ENCODE measurements around the gene PIGA.
"Not testable (repeated sequence)": the region's sequence is repeated elsewhere in the genome, so short reads cannot be mapped to it uniquely, and the experiment has no call there.

PIGA gene

DNA sequence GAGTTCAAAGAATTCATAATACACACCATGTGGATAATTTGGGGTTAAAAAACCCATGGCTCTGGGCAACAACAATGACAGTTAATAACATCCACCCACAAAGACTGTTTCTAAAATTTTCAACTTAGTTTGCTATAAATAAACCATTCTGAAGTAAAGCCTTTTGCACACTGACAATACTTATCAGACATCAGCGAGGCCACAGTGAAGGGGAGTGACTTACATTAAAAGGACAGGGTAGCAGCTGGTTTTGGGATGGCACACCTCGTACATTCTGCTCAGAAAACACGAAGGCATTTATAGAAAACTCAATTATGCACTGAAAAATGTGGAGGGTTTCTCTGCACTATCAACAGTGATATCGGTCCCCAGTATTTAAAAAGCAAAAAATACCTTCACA is 15.0 kb downstream of the PIGA start:
- DNase-seq: no peak

- DNase-seq: no peak
These were observed 16.2 kb downstream of the PIGA start for GRCh38 chrX:15319075-15319474.

DNA sequence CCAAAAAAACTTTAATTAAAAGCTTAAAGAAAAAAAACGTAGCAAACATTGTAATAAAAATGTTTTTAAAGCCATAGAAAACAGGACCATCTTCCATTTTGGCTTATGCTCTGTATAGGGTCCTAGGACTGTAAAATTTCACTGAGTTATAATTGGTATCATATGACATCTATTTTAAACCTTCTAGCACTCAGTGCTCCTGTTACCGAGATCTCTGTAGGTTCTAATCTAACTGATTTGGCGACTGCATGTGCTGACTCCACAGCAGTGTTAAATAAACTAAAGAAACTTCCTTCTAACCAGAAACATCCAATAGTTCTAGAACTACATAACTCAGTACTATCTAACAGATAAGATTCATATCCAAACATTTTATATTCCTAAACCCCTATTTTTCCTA is 19.8 kb downstream of the PIGA start, which contains the start of gene ASB11:
TSS of gene ASB11 (minus strand) at position 132 of the 400 bp plus-strand sequence. CDS start at position 97, 35 bp downstream.
- no peak for DNase-seq

GRCh38 chrX:15314472-15314871 is 20.9 kb downstream of the PIGA start:
- no peak for DNase-seq

GRCh38 chrX:15311119-15311518 is 24.2 kb downstream of the PIGA start:
- DNase-seq: no peak

DNA sequence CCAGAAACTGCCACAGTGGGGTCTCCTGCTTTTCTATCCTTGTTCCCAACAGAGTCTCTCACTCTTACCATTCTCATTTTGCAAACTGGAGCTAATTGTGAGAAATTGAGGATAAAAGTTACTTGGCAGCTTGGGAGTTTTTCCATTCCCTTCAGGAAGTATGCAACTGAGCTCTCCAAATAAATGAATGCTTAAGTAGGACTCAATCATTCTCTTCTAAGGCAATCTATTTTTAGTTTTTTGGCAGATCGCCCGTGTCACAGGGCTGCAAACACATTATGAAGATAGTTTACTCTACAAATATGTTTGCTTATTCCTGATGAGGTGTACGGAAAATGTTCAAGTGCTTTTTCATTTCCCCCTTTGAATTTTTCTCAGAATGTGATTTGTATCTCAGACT is 25.2 kb downstream of the PIGA start:
- peak; percentile 35 for DNase-seq

DNA sequence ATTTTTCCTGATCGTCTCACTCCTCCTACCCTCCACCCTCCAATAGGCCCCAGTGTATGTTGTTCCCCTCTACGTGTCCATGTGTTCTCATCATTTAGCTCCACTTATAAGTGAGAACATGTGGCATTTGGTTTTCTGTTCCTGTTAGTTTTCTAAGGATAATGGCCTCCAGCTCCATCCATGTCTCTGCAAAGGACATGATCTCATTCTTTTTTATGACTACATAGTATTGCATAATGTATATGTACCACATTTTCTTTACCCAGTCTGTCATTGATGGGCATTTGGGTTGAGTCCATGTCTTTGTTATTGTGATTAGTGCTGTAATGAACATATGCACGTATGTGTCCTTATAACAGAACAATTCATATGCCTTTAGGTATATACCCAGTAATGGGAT is 29.4 kb downstream of the PIGA start:
- DNase-seq: not testable (repeated sequence)

GRCh38 chrX:15301924-15302323 is 33.4 kb downstream of the PIGA start:
- no peak for DNase-seq

GRCh38 chrX:15299941-15300851 is 35.1 kb downstream of the PIGA start:
- peak; percentile 12 for DNase-seq

DNA sequence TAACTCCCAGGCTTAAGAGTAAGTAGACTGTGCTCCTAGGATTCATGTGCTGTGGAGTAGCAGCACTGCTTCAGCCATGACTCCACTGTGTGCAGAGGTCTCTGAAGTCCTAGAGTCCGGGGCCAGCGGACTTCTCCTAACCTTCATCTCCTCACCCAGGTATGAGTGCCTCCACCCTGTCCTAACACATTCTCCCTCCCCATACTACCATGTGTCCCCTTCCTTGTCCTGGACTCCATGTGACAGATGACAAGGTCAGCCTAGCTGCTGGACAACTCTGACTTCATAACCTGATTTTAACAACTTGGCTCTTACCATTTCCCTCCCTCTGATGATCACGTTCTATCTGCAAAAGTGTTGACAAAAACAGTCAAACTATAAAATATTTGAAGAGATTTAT is 36.5 kb downstream of the PIGA start:
- no peak for DNase-seq

- DNase-seq: no peak
These were observed 37.1 kb downstream of the PIGA start for GRCh38 chrX:15298201-15298600.

GRCh38 chrX:15293451-15293850 is 41.9 kb downstream of the PIGA start:
- no peak for DNase-seq

DNA sequence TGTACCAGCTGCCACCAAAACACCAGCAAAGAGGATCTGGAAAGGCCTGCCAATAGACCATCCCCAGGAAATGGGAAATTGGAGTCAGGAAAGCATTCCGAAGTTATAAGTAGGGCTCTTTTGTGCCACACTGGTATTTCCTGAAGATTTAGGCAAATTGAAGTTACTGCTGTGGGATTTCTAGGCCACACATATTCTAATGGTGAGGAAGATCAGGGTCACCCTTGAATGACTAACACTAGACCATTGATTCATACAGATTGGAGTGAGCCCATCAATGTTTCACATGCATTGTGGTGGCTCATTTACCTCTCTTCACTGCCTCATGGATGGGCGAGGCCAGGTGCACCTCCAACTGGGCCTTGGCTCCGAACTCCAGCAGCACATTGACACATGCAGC is 42.5 kb downstream of the PIGA start:
- DNase-seq: no peak

GRCh38 chrX:15277604-15278003 is 57.7 kb downstream of the PIGA start:
- no peak for DNase-seq

DNA sequence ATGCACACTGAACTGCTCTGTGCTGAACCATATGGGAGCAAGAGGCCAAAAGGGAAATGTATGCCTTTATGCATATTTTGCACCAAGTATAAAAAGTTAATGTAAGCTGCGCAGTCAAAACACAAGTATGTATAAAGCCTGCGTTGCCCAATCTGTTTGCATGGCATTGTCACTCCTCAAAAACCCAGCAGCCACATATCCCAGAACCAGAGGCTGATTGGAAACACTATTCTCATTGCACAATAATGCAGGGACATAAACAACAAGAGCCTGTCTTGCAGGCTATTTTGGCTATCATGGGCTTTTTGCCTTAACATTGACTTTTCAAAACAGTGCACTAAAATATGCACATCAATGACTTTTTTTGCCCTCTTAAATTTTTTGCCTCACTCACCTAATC is 60.4 kb downstream of the PIGA start:
- no peak for DNase-seq

DNA sequence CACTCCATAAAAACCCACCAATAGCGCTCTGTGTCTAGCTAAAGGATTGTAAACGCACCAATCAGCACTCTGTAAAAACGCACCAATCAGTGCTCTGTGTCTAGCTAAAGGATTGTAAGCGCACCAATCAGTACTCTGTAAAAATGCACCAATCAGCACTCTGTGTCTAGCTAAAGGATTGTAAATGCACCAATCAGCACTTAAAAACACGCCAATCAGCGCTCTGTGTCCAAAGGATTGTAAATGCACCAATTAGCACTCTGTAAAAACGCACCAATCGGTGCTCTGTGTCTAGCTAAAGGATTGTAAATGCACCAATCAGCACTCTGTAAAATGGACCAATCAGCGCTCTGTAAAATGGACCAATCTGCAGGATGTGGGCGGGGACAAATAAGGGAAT is 62.0 kb downstream of the PIGA start:
- DNase-seq: not testable (repeated sequence)

- no peak for DNase-seq
These were observed 63.6 kb downstream of the PIGA start for GRCh38 chrX:15271757-15272156.

DNA sequence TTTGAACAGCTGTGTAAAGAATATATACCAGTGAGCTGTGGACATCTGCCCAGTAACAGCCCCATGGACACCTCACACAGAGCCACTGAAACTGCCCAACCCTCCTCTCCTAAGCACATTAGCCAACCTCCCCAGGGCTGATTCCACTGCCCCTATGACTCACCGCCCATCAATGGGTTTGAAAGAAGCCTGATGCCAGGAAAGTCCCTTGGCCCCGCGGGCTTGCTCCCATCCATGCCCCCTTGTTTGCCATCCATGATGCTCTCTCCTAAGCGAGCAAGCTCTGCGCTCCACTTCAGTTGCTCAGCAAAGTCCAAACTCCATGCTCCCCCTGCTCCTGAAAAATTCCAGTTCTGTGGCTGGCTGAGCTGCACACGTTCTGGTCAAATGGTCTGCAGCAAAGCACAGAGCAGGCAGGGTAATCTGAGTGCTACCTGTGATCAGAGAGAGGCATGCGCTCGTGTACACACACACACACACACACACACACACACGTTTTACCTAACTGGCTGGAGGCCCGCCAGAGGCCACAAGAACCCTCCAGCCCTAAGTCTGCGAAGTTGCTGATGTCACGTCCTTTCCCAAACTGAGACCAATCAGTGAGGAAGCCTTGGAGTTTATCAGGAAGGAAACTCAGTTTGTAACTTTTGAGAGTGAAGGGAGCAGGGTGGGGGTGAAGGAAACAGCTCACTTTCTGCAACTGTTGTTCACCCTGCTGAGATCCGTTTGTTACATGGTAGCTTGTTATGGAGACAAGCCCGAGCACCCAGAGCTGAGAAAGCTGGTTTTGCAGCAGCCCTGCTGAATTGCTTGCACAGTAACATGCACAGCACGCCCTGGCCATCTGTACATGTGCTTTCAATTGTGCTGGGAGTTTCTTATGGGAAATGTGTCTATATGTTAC is 65.5 kb downstream of the PIGA start, which contains the start of gene ASB9:
TSS of gene ASB9 (minus strand) at position 466 of the 904 bp plus-strand sequence. CDS start at position 257, 209 bp downstream.
- DNase-seq: peak; percentile 35
